ENCODE measurements around the gene DDX20.

DNA sequence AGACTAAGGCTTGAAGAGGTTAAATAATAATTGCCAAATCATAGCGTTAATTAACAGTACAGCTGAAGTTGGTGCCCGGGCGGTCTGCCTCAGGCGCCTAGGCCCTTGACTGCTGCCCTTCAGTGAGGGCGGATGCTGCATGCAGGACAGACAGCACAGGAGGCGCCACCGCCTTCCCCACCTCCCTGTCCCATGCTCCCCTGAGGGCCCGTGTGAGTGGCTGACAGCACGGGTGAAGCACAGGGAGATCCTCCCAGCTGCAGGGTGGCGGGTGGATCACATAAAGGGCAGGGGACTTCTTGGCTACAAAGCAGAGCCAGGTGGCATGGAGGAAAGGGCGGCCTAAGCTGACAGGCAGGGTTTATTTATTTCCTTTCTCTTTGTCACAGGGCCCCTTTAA lies 49.1 kb downstream of the DDX20 start:
- no peak for TF ChIP-seq CTCF (IDR thresholded peaks at IDR 0.05)
- no peak for TF ChIP-seq ZFX (IDR thresholded peaks at IDR 0.05; ENCODE audit: borderline replicate concordance)

All from 22Rv1 (cell line).